HFF-Myc (cell line): Measurements from ENCODE around the gene TET2.

Experiments used
- DNase-seq: peaks from one replicate; pipeline ENCODE4 v3.0.0-alpha.2; 2011; ENCODE audit warnings: low read depth; ENCODE audit errors: extremely low read depth
- H3K4me3 ChIP-seq: replicated peaks from 2 replicates; pipeline ENCODE4 v1.5.1; 2011; ENCODE audit warnings: low read depth, mild to moderate bottlenecking, control low read depth, low read length
- TF ChIP-seq, protein P1 (sequence below): IDR thresholded peaks from 2 replicates; pipeline ENCODE4 v1.5.1; 2012; ENCODE audit warnings: mild to moderate bottlenecking, low read depth, low read length, control low read depth; ENCODE audit errors: missing control alignments

TET2 gene

DNA sequence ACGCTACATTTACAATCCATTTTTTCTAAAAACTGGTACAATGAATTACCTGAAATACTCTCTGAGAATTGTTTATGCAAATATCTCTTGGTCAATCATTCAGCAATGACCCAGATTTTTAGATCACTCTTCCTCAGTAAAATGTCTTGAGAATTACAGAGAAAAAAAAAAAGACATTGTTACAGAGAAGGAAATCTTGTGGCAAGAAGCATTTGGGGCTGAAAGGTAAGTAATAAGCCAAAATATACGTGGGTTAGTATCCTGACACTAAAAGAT, 19.6 kb upstream of the TET2 start:
- TF ChIP-seq, protein P1, sequence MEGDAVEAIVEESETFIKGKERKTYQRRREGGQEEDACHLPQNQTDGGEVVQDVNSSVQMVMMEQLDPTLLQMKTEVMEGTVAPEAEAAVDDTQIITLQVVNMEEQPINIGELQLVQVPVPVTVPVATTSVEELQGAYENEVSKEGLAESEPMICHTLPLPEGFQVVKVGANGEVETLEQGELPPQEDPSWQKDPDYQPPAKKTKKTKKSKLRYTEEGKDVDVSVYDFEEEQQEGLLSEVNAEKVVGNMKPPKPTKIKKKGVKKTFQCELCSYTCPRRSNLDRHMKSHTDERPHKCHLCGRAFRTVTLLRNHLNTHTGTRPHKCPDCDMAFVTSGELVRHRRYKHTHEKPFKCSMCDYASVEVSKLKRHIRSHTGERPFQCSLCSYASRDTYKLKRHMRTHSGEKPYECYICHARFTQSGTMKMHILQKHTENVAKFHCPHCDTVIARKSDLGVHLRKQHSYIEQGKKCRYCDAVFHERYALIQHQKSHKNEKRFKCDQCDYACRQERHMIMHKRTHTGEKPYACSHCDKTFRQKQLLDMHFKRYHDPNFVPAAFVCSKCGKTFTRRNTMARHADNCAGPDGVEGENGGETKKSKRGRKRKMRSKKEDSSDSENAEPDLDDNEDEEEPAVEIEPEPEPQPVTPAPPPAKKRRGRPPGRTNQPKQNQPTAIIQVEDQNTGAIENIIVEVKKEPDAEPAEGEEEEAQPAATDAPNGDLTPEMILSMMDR: no peak
- DNase-seq: no peak
- H3K4me3 ChIP-seq: no peak overlapping the region

DNA sequence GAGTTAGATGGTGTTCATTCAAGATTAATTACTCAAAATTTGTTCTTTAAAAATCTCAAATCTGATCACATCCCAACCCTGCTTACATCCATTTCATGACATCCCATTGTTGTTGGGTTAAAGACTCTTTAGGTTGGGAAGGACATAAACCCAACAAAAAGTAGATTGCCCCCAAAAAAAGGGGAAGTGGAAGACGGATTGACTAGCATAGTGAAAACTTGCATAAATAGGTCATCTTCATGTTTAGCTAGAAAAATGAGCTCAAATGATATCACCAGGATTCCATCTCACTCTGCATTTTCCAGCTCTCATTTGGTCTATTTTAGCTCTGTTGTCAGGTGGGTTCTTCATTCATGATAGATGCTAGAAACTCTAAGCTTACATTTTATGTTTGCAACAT, 18.5 kb upstream of the TET2 start:
- TF ChIP-seq, protein P1: no peak
- no peak overlapping the region for H3K4me3 ChIP-seq
- no peak for DNase-seq

DNA sequence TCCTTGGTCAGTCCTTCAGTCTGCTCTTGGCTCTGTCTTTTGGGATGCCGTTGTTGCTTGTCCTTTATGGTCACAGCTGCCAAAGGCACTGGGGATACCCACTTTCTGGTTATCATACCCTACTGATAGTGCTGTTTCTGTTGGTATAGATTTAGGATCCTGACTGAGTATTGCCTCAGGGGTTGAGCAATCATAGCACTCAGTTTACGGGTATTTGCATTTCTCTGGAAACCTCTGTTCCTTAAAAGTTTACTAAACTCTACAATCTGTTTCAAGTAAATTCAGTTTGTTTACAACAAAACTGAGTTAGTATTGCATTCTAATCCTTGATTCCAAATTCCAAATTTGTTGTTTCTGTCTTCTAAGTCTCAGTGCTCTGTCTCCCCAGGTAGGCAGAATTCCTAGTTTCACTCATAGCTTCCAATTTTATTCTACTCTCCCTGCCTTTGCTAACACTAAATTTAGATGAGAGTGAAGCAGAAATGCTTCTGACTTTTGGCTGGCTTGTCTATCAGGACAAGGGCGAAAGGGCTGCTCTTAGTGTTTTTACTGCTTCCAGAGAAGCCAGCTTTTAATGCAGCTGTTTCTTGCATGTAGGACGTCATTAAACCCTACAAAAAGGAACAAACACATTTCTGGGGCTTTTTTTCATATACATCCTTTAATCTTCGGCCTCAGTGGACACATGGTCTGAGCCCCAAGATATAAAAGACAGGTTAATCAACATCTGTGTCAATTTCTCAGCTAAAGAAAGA, 17.2 kb upstream of the TET2 start:
- no peak overlapping the region for H3K4me3 ChIP-seq
- no peak for DNase-seq
- TF ChIP-seq, protein P1: no peak

DNA sequence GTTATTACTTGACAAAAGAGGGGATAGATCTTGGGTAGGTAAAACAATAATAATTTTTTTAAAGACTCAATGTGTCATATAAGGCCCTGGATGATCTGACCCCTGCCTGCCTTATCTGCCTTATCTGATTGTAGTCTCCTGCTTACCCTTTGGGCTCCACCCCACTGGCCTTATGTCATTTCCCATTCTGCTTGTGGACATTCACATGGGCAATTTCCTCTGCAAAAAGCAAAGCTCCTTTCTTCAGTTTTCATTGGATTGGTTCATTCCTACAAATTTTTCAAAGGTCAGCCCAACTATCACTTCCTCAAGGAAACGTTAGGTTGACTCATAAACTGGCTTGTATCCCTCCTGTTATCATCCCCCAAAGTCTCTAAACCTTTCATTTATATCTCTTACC, 15.7 kb upstream of the TET2 start:
- TF ChIP-seq, protein P1: no peak
- no peak overlapping the region for H3K4me3 ChIP-seq
- no peak for DNase-seq

DNA sequence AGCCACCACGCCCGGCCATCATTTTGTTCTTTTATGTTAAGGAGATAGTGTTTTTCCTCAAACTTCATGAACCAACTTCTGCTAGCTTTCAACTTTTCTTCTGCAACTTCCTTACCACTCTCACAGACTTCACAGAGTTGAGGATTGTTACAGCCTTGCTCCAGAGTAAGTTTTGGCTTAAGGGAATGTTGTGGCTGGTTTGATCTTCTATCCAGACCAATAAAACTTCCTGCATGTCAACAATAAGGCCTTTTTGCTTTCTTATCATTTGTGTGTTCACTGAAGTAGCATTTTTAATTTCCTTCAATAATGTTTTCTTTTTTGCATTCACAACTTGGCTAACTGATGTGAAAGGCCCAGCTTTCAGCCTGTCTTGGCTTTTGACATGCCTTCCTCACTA, 12.7 kb upstream of the TET2 start:
- TF ChIP-seq, protein P1: no peak
- H3K4me3 ChIP-seq: no peak overlapping the region
- DNase-seq: no peak

DNA sequence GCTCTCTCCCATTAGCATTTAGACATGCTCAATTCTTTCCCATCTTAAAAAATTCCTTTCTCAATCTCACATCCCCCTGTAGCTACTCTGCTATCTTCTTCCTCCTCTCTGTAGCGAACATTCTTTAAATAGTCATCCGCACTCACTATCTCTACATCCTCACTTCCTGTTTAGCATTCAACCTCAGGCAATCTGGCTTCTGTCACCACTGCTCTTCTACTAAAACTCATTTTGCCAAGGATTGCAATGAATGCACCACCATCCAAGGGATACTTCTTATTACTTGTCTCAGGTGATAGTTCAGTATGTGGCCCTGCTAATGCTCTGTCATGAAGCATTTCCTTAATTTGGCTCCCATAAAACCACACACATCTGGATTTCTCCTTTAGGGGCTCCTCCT, 10.9 kb upstream of the TET2 start:
- TF ChIP-seq, protein P1: no peak
- no peak overlapping the region for H3K4me3 ChIP-seq
- no peak for DNase-seq
